Liver (tissue), 9 donors: ENCODE data around the gene CCNL1. TPM values are rescaled to one million over a fixed set of nuclear protein-coding genes. Genes with fewer than 3 reads are reported as not detected.

Experiments
- DNase-seq: peaks from one replicate; pipeline ENCODE4 v3.0.0-alpha.2; 2017; ENCODE audit warnings: low spot score
- H3K27ac ChIP-seq, 2 donors: one replicate each; pipeline ENCODE4 v1.7.0; 2013; ENCODE audit warnings: inconsistent platforms in 2 of 2, low read length in 2 of 2, control low read depth in 1 of 2, low read depth in 1 of 2, mild to moderate bottlenecking in 1 of 2
- H3K27me3 ChIP-seq, 4 donors: one replicate each; pipeline versions ENCODE4 v1.6.1 to v1.7.0; 2013; ENCODE audit warnings: low read length in 3 of 4, inconsistent platforms in 1 of 4, mild to moderate bottlenecking in 1 of 4, moderate library complexity in 1 of 4; ENCODE audit not compliant: control insufficient read depth in 4 of 4, insufficient read depth in 4 of 4
- H3K36me3 ChIP-seq, 4 donors: one replicate each; pipeline versions ENCODE4 v1.6.1 to v1.7.0; 2013; ENCODE audit warnings: low read length in 3 of 4, mild to moderate bottlenecking in 3 of 4, low read depth in 1 of 4, moderate library complexity in 1 of 4; ENCODE audit not compliant: control insufficient read depth in 4 of 4, insufficient read depth in 3 of 4
- H3K4me1 ChIP-seq, 4 donors: one replicate each; pipeline versions ENCODE4 v1.6.1 to v1.7.0; 2013; ENCODE audit warnings: low read length in 3 of 4, mild to moderate bottlenecking in 3 of 4, moderate library complexity in 1 of 4; ENCODE audit not compliant: control insufficient read depth in 4 of 4, insufficient read depth in 4 of 4
- H3K4me3 ChIP-seq, 3 donors: one replicate each; pipeline versions ENCODE4 v1.6.1 to v1.7.0; 2013; ENCODE audit warnings: low read length in 3 of 3, control low read depth in 1 of 3, low read depth in 1 of 3, mild to moderate bottlenecking in 1 of 3
- H3K9ac ChIP-seq, 2 donors: one replicate each; pipeline ENCODE4 v1.7.0; 2013; ENCODE audit warnings: low read length in 2 of 2, mild to moderate bottlenecking in 2 of 2, moderate library complexity in 2 of 2, control low read depth in 1 of 2, low read depth in 1 of 2
- H3K9me3 ChIP-seq, 4 donors: one replicate each; pipeline versions ENCODE4 v1.6.1 to v1.7.0; 2013; ENCODE audit warnings: low read length in 3 of 4; ENCODE audit not compliant: control insufficient read depth in 4 of 4
- EGR1 ChIP-seq, 2 donors: IDR thresholded peaks; 2 replicates each; pipeline ENCODE4 v1.6.1; 2016 to 2018; ENCODE audit warnings: antibody characterized with exemption in 2 of 2, low read depth in 2 of 2
- FOXA1 ChIP-seq: IDR thresholded peaks from 2 replicates; pipeline ENCODE4 v1.6.1; 2016; ENCODE audit warnings: antibody characterized with exemption
- FOXA2 ChIP-seq: IDR thresholded peaks from 2 replicates; pipeline ENCODE4 v1.6.1; 2016; ENCODE audit warnings: antibody characterized with exemption
- GABPA ChIP-seq, 2 donors: IDR thresholded peaks in 1 of 2; conservative IDR thresholded peaks in 1 of 2; 2 replicates each; pipeline ENCODE4 v1.6.1; 2016; ENCODE audit warnings: antibody characterized with exemption in 2 of 2, mild to moderate bottlenecking in 1 of 2, moderate library complexity in 1 of 2
- HNF4A ChIP-seq, 2 donors: conservative IDR thresholded peaks; 2 replicates each; pipeline ENCODE4 v1.6.1; 2016; ENCODE audit warnings: antibody characterized with exemption in 2 of 2, mild to moderate bottlenecking in 2 of 2
- HNF4G ChIP-seq: IDR thresholded peaks from 2 replicates; pipeline ENCODE4 v1.6.1; 2016; ENCODE audit warnings: antibody characterized with exemption
- JUND ChIP-seq, 2 donors: IDR thresholded peaks; 2 replicates each; pipeline ENCODE4 v1.6.1; 2016; ENCODE audit warnings: antibody characterized with exemption in 2 of 2
- MAX ChIP-seq: IDR thresholded peaks from 2 replicates; pipeline ENCODE4 v1.6.1; 2016; ENCODE audit warnings: antibody characterized with exemption
- NR2F2 ChIP-seq: IDR thresholded peaks from 2 replicates; pipeline ENCODE4 v1.6.1; 2016; ENCODE audit warnings: antibody characterized with exemption
- RAD21 ChIP-seq, 2 donors: IDR thresholded peaks; 2 replicates each; pipeline ENCODE4 v1.6.1; 2016; ENCODE audit warnings: antibody characterized with exemption in 2 of 2, mild to moderate bottlenecking in 2 of 2
- REST ChIP-seq: IDR thresholded peaks from 2 replicates; pipeline ENCODE4 v1.6.1; 2016; ENCODE audit warnings: antibody characterized with exemption, mild to moderate bottlenecking
- RXRA ChIP-seq, 2 donors: IDR thresholded peaks; 2 replicates each; pipeline ENCODE4 v1.6.1; 2017 to 2018; ENCODE audit warnings: antibody characterized with exemption in 2 of 2, mild to moderate bottlenecking in 1 of 2
- TAF1 ChIP-seq: conservative IDR thresholded peaks from 2 replicates; pipeline ENCODE4 v1.6.1; 2016; ENCODE audit warnings: antibody characterized with exemption, mild to moderate bottlenecking
- YY1 ChIP-seq: IDR thresholded peaks from 2 replicates; pipeline ENCODE4 v1.6.1; 2016; ENCODE audit warnings: antibody characterized with exemption, mild to moderate bottlenecking
- ZBTB33 ChIP-seq: IDR thresholded peaks from 2 replicates; pipeline ENCODE4 v1.6.1; 2016; ENCODE audit warnings: antibody characterized with exemption
- WGBS: extraction: QIAGEN DNeasy Blood & Tissue Kit; methylation state at CpG from one replicate; pipeline ENCODE4 v1.1.7; 2013; 5-methylcytosine and 5-hydroxymethylcytosine counted together
- polyA plus RNA-seq, 2 donors: library from polyadenylated mRNA; stranded (reverse) in 1 of 2; unstranded in 1 of 2; fragments of 200-250 nt in 1 of 2; fragments of >200 nt in 1 of 2; fragmentation: Nextera tagmentation in 1 of 2; extraction: Ambion mirVana in 1 of 2; gene quantifications; one replicate each; pipeline versions ENCODE4 v1.2.1 to v1.2.3, GENCODE V29; 2013 to 2015
- total RNA-seq, 2 donors: library from RNA; depleted of rRNA; stranded (reverse); fragments of >200 nt; gene quantifications; one replicate each; pipeline ENCODE4 v1.2.3, GENCODE V29; 2014
- donor health status: healthy.
- donor health status: healthy.
- donor health status: healthy.
- donor health status: healthy.
- donor health status: healthy.

CCNL1 gene
- total and polyA plus RNA-seq, 4 donors, result 22.7 to 163 (median 95.0) TPM

GRCh38 chr3:157152438-157152837 is 7.5 kb downstream of the CCNL1 start:
- Histone ChIP-seq H3K27ac (no peak overlapping the region), H3K9me3 (no peaks in the 10 kb centered on the region), H3K27me3 (no peaks in the 10 kb centered on the region), H3K4me1 (peaks cover 0 to 39% (median 30%) of the 10 kb centered on the region in 4 donors), H3K36me3 (peaks cover 12 to 94% (median 77%) of the 10 kb centered on the region in 4 donors), H3K4me3 (no peak overlapping the region), H3K9ac (no peak overlapping the region)
- WGBS, result 91% methylated on average over 2 of the region's 2 CpGs
- DNase-seq, result no peak
- TF ChIP-seq JUND (IDR thresholded peaks at IDR 0.05) (no peak), FOXA2 (no peak), GABPA (IDR thresholded peaks at IDR 0.05 in 1 of 2, conservative IDR thresholded peaks at IDR 0.05 in 1 of 2) (no peak), HNF4G (no peak), TAF1 (no peak), EGR1 (IDR thresholded peaks at IDR 0.05; ENCODE audit: low read depth in 2 of 2) (no peak), RXRA (IDR thresholded peaks at IDR 0.05) (no peak), YY1 (no peak), REST (no peak), HNF4A (conservative IDR thresholded peaks at IDR 0.05) (no peak)

GRCh38 chr3:157151627-157152026 is 8.3 kb downstream of the CCNL1 start:
- H3K27ac ChIP-seq, result no peak overlapping the region
- no peak overlapping the region for H3K4me3 ChIP-seq
- no peaks in the 10 kb centered on the region for H3K9me3 ChIP-seq
- 78% methylated on average over 2 of the region's 2 CpGs for WGBS
- DNase-seq, result no peak
- H3K27me3 ChIP-seq, result no peaks in the 10 kb centered on the region
- TF ChIP-seq HNF4A (conservative IDR thresholded peaks at IDR 0.05), result peak in 1 of 2 donors; percentile 64
- TF ChIP-seq RAD21 (IDR thresholded peaks at IDR 0.05), result no peak
- H3K36me3 ChIP-seq, result peaks cover 12 to 94% (median 78%) of the 10 kb centered on the region in 4 donors
- H3K4me1 ChIP-seq, result peaks cover 0 to 31% (median 23%) of the 10 kb centered on the region in 4 donors
- no peak overlapping the region for H3K9ac ChIP-seq

GRCh38 chr3:157151151-157151550 is 8.8 kb downstream of the CCNL1 start:
- no peaks in the 10 kb centered on the region for H3K9me3 ChIP-seq
- no peaks in the 10 kb centered on the region for H3K27me3 ChIP-seq
- no peak overlapping the region for H3K9ac ChIP-seq
- peaks cover 0 to 26% (median 18%) of the 10 kb centered on the region in 4 donors for H3K4me1 ChIP-seq
- no peak overlapping the region for H3K27ac ChIP-seq
- no peak for DNase-seq
- H3K36me3 ChIP-seq, result peaks cover 14 to 94% (median 82%) of the 10 kb centered on the region in 4 donors
- TF ChIP-seq RXRA (IDR thresholded peaks at IDR 0.05), result no peak
- no peak for TF ChIP-seq REST
- no peak for TF ChIP-seq EGR1 (IDR thresholded peaks at IDR 0.05; ENCODE audit: low read depth in 2 of 2)
- TF ChIP-seq FOXA1, result no peak
- no peak for TF ChIP-seq NR2F2
- no peak for TF ChIP-seq MAX
- no peak for TF ChIP-seq ZBTB33
- H3K4me3 ChIP-seq, result no peak overlapping the region
- WGBS, result 96% methylated on average over 1 of the region's 1 CpG
